Keratinocyte (primary cell): Measurements from ENCODE around the gene TMEM238. TPM values are rescaled to one million over a fixed set of nuclear protein-coding genes. Genes with fewer than 3 reads are reported as not detected.

Experiments used
- DNase-seq: peaks from one replicate; pipeline ENCODE4 v3.0.0-alpha.2; 2011; ENCODE audit warnings: low read depth, missing footprints, low spot score
- FAIRE-seq: peaks from 2 replicates; lab custom pipeline; 2011; peaks lifted over from hg19 to GRCh38; lab: Jason Lieb, UNC
- H2AFZ ChIP-seq: 2 replicates; pipeline ENCODE4 v1.6.0; 2012; ENCODE audit warnings: low read length, control low read depth, inconsistent platforms; ENCODE audit not compliant: control insufficient read depth
- H3K27ac ChIP-seq: 2 replicates; pipeline ENCODE4 v1.5.1; 2011; ENCODE audit warnings: low read length; ENCODE audit not compliant: control insufficient read depth, insufficient read depth
- H3K27me3 ChIP-seq: 3 replicates; pipeline ENCODE4 v1.6.0; 2011; ENCODE audit warnings: low read length; ENCODE audit not compliant: control insufficient read depth, insufficient read depth; ENCODE audit errors: extremely low read depth
- H3K36me3 ChIP-seq, 2 experiments: 2 replicates in 1 of 2; 3 replicates in 1 of 2; pipeline ENCODE4 v1.5.1; 2011; ENCODE audit warnings: low read length in 2 of 2, mild to moderate bottlenecking in 1 of 2; ENCODE audit not compliant: control insufficient read depth in 2 of 2, insufficient read depth in 2 of 2; ENCODE audit errors: extremely low read depth in 1 of 2
- H3K4me1 ChIP-seq: 3 replicates; pipeline ENCODE4 v1.5.1; 2011; ENCODE audit warnings: low read length; ENCODE audit not compliant: control insufficient read depth, insufficient read depth; ENCODE audit errors: extremely low read depth
- H3K4me2 ChIP-seq: 3 replicates; pipeline ENCODE4 v1.6.0; 2011; ENCODE audit warnings: low read depth, low read length; ENCODE audit not compliant: control insufficient read depth, insufficient read depth; ENCODE audit errors: extremely low read depth
- H3K4me3 ChIP-seq, 3 experiments: fragments of 200-600 bp in 1 of 3; sonication (generic) in 1 of 3; 2 replicates in 2 of 3; 3 replicates in 1 of 3; pipeline ENCODE4 v1.5.1; 2011 to 2016; ENCODE audit warnings: low read length in 3 of 3, mild to moderate bottlenecking in 3 of 3, control low read depth in 2 of 3, inconsistent platforms in 1 of 3, low read depth in 1 of 3, mixed read lengths in 1 of 3, mixed run types in 1 of 3, moderate library complexity in 1 of 3; ENCODE audit not compliant: control insufficient read depth in 2 of 3, insufficient read depth in 2 of 3; ENCODE audit errors: extremely low read depth in 1 of 3
- H3K79me2 ChIP-seq: 2 replicates; pipeline ENCODE4 v1.6.0; 2012; ENCODE audit warnings: low read length; ENCODE audit not compliant: control insufficient read depth, insufficient read depth
- H3K9ac ChIP-seq: 3 replicates; pipeline ENCODE4 v1.6.0; 2011; ENCODE audit warnings: low read length; ENCODE audit not compliant: control insufficient read depth, insufficient read depth; ENCODE audit errors: extremely low read depth
- H3K9me1 ChIP-seq: 3 replicates; pipeline ENCODE4 v1.6.0; 2011; ENCODE audit warnings: low read length; ENCODE audit not compliant: control insufficient read depth, insufficient read depth; ENCODE audit errors: extremely low read depth
- H3K9me3 ChIP-seq: 2 replicates; pipeline ENCODE4 v1.5.1; 2012; ENCODE audit warnings: low read depth, low read length; ENCODE audit not compliant: control insufficient read depth
- H4K20me1 ChIP-seq: 3 replicates; pipeline ENCODE4 v1.6.0; 2011; ENCODE audit warnings: low read length; ENCODE audit not compliant: control insufficient read depth, insufficient read depth; ENCODE audit errors: extremely low read depth
- CTCF ChIP-seq, 3 experiments: IDR thresholded peaks in 1 of 3; conservative IDR thresholded peaks in 1 of 3; optimal IDR thresholded peaks in 1 of 3; 2 replicates in 2 of 3; 3 replicates in 1 of 3; pipeline versions ENCODE3 to v1.5.1; 2011; ENCODE audit warnings: low read length in 3 of 3, mild to moderate bottlenecking in 3 of 3, moderate library complexity in 2 of 3, control low read depth in 1 of 3, inconsistent platforms in 1 of 3; ENCODE audit not compliant: insufficient read depth in 2 of 3; ENCODE audit errors: extremely low read depth in 1 of 3
- EZH2 ChIP-seq: IDR thresholded peaks from one replicate; pipeline ENCODE4 v1.6.1; 2012; ENCODE audit warnings: inconsistent platforms, mild to moderate bottlenecking, low read length, moderate library complexity
- dilution Hi-C: fragments of 300-500 bp; cut with MboI; formaldehyde crosslinking; loops from one replicate; pipeline ENCODE4 v1.7.0; 2020; ENCODE audit warnings: low sequenced_read_pairs; ENCODE audit not compliant: extremely low pct_ligation_motif_present
- polyA plus RNA-seq, 5 experiments: library from polyadenylated mRNA; depleted of rRNA in 3 of 5; stranded (reverse) in 3 of 5; stranded (forward) in 1 of 5; unstranded in 1 of 5; fragments of >200 nt; gene quantifications; 1 replicate in 1 of 5; 2 replicates in 3 of 5; 3 replicates in 1 of 5; pipeline versions ENCODE4 v1.2.1 to v1.2.3, GENCODE V29; 2011 to 2012; ENCODE audit warnings: missing spikeins in 2 of 5, low read depth in 1 of 5, low replicate concordance in 1 of 5

The TMEM238 gene
- polyA plus RNA-seq, 1 donor (not counting 4 experiments of a cell fraction or from before 2014, with no cell fraction given): 0.24 TPM

- Histone ChIP-seq H3K4me2 (no peak overlapping the region), H3K4me1 (peaks cover 4% of the 10 kb centered on the region), H3K4me3 (no peak overlapping the region), H3K36me3 (no peaks in the 10 kb centered on the region), H2AFZ (no peak overlapping the region), H3K27me3 (peaks cover 6% of the 10 kb centered on the region), H4K20me1 (no peaks in the 10 kb centered on the region), H3K9ac (no peak overlapping the region), H3K79me2 (no peaks in the 10 kb centered on the region), H3K9me1 (no peaks in the 10 kb centered on the region), H3K27ac (no peak overlapping the region), H3K9me3 (no peaks in the 10 kb centered on the region)
- DNase-seq: no peak
- dilution Hi-C loops: no loop called here
- FAIRE-seq: no peak
- no peak for TF ChIP-seq EZH2
- no peak for TF ChIP-seq CTCF (optimal IDR thresholded peaks at IDR 0.05 in 1 of 3, IDR thresholded peaks at IDR 0.05 in 1 of 3, conservative IDR thresholded peaks at IDR 0.05 in 1 of 3; ENCODE audit: extremely low read depth in 1 of 3, insufficient read depth in 2 of 3, low read length in 3 of 3)
Measured at GRCh38 chr19:55419624-55420236, 35.6 kb upstream of the TMEM238 start.

DNA sequence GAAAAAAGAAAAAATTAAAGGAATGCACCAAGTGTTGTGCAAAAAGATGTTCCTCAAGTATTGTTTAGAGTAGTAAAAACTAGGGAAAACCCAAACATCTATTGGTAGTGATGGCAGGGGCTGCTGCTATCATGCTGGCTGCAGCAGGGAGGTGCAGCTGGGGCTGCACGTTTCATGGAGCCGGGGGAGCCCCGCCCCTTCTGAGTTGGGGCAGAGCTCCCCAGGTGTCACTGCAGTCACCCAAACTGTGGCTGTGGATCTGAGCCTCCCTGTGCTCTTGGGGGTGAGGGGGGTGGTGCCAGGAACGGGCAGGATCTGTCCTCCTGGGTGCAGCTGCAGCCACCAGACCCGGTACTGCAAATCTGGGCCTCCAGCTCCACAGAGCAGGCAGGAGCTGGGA, 35.0 kb upstream of the TMEM238 start:
- TF ChIP-seq EZH2: no peak
- no peak for TF ChIP-seq CTCF (optimal IDR thresholded peaks at IDR 0.05 in 1 of 3, IDR thresholded peaks at IDR 0.05 in 1 of 3, conservative IDR thresholded peaks at IDR 0.05 in 1 of 3; ENCODE audit: extremely low read depth in 1 of 3, insufficient read depth in 2 of 3, low read length in 3 of 3)
- no peak for FAIRE-seq
- H3K9me1 ChIP-seq: no peaks in the 10 kb centered on the region

More for the DNA sequence above, 35.0 kb upstream of the TMEM238 start:
- H3K27me3 ChIP-seq: peaks cover 3% of the 10 kb centered on the region
- DNase-seq: no peak
- no peak overlapping the region for H3K4me3 ChIP-seq
- H2AFZ ChIP-seq: no peak overlapping the region
- no peak overlapping the region for H3K9ac ChIP-seq
- no peaks in the 10 kb centered on the region for H3K79me2 ChIP-seq
- H3K27ac ChIP-seq: no peak overlapping the region
- H4K20me1 ChIP-seq: no peaks in the 10 kb centered on the region
- no peaks in the 10 kb centered on the region for H3K9me3 ChIP-seq
- dilution Hi-C loops: no loop called here
- no peak overlapping the region for H3K4me2 ChIP-seq
- H3K36me3 ChIP-seq: no peaks in the 10 kb centered on the region
- H3K4me1 ChIP-seq: peaks cover 4% of the 10 kb centered on the region
